Astrocyte (in vitro differentiated cells and primary cell): Measurements from ENCODE around the gene LHPP. TPM values are rescaled to one million over a fixed set of nuclear protein-coding genes. Genes with fewer than 3 reads are reported as not detected.

ENCODE experiments used
- DNase-seq: peaks from one replicate; pipeline ENCODE4 v3.0.0-alpha.2; 2010; ENCODE audit warnings: low read depth
- FAIRE-seq: peaks from 2 replicates; lab custom pipeline; 2011; peaks lifted over from hg19 to GRCh38; lab: Jason Lieb, UNC
- H2AFZ ChIP-seq: 2 replicates; pipeline ENCODE4 v1.6.0; 2012; ENCODE audit warnings: low read depth, low read length, inconsistent platforms
- H3K27ac ChIP-seq: 2 replicates; pipeline ENCODE4 v1.5.1; 2011; ENCODE audit warnings: low read depth, low read length, inconsistent platforms
- H3K27me3 ChIP-seq: 2 replicates; pipeline ENCODE4 v1.6.0; 2011; ENCODE audit warnings: low read length, inconsistent platforms; ENCODE audit not compliant: insufficient read depth
- H3K36me3 ChIP-seq: 2 replicates; pipeline ENCODE4 v1.5.1; 2011; ENCODE audit warnings: low read length, inconsistent platforms; ENCODE audit not compliant: insufficient read depth
- H3K4me1 ChIP-seq: 2 replicates; pipeline ENCODE4 v1.5.1; 2011; ENCODE audit warnings: low read length, inconsistent platforms; ENCODE audit not compliant: insufficient read depth
- H3K4me2 ChIP-seq: 2 replicates; pipeline ENCODE4 v1.6.0; 2012; ENCODE audit warnings: low read length, inconsistent platforms
- H3K4me3 ChIP-seq: 2 replicates; pipeline ENCODE4 v1.5.1; 2011; ENCODE audit warnings: low read depth, mild to moderate bottlenecking, low read length, inconsistent platforms; ENCODE audit not compliant: insufficient read depth
- H3K79me2 ChIP-seq: 2 replicates; pipeline ENCODE4 v1.6.0; 2012; ENCODE audit warnings: mild to moderate bottlenecking, low read length, inconsistent platforms; ENCODE audit not compliant: insufficient read depth
- H3K9ac ChIP-seq: 2 replicates; pipeline ENCODE4 v1.6.0; 2012; ENCODE audit warnings: mild to moderate bottlenecking, low read length, inconsistent platforms
- H3K9me3 ChIP-seq: 2 replicates; pipeline ENCODE4 v1.5.1; 2012; ENCODE audit warnings: low read depth, mild to moderate bottlenecking, low read length, inconsistent platforms; ENCODE audit not compliant: insufficient read depth
- H4K20me1 ChIP-seq: 2 replicates; pipeline ENCODE4 v1.6.0; 2012; ENCODE audit warnings: low read length, inconsistent platforms; ENCODE audit not compliant: insufficient read depth
- H3K27ac Mint-ChIP-seq: one replicate; pipeline ENCODE4 v1.8.0; 2021; ENCODE audit warnings: mild to moderate bottlenecking, mixed read lengths; ENCODE audit not compliant: unreplicated experiment
- H3K27me3 Mint-ChIP-seq: one replicate; pipeline ENCODE4 v1.8.0; 2021; ENCODE audit warnings: low read depth, mixed read lengths; ENCODE audit not compliant: unreplicated experiment
- H3K36me3 Mint-ChIP-seq: one replicate; pipeline ENCODE4 v1.8.0; 2021; ENCODE audit warnings: low read depth, mixed read lengths; ENCODE audit not compliant: unreplicated experiment
- H3K4me1 Mint-ChIP-seq: one replicate; pipeline ENCODE4 v1.8.0; 2021; ENCODE audit warnings: low read depth, mixed read lengths; ENCODE audit not compliant: unreplicated experiment
- H3K4me3 Mint-ChIP-seq: one replicate; pipeline ENCODE4 v1.8.0; 2021; ENCODE audit warnings: mild to moderate bottlenecking, moderate library complexity, mixed read lengths; ENCODE audit not compliant: unreplicated experiment
- H3K9me3 Mint-ChIP-seq: one replicate; pipeline ENCODE4 v1.8.0; 2021; ENCODE audit warnings: mild to moderate bottlenecking, mixed read lengths; ENCODE audit not compliant: unreplicated experiment
- EZH2 ChIP-seq: IDR thresholded peaks from 2 replicates; pipeline ENCODE4 v1.6.1; 2012; ENCODE audit warnings: mild to moderate bottlenecking, low read length, inconsistent platforms; ENCODE audit not compliant: insufficient read depth
- total RNA-seq: library from RNA; stranded (reverse); gene quantifications from 2 replicates; pipeline ENCODE4 v1.2.1, GENCODE V29; 2021
- TF ChIP-seq, protein P1 (sequence below): IDR thresholded peaks from 2 replicates; pipeline ENCODE4 v1.5.1; 2011; ENCODE audit warnings: low read depth, mild to moderate bottlenecking, inconsistent platforms, low read length, moderate library complexity; ENCODE audit not compliant: insufficient read depth

LHPP gene
- total RNA-seq, 1 donor from 2014 or later = 6.9 TPM

- no peak overlapping the region for H3K4me2 ChIP-seq
- Mint-ChIP-seq H3K36me3 (peaks cover 12% of the 10 kb centered on the region), H3K9me3 (no peaks in the 10 kb centered on the region), H3K4me3 (no peak overlapping the region), H3K27ac (no peak overlapping the region), H3K4me1 (peaks cover 33% of the 10 kb centered on the region), H3K27me3 (no peaks in the 10 kb centered on the region)
- no peaks in the 10 kb centered on the region for H3K27me3 ChIP-seq
- H3K9me3 ChIP-seq = no peaks in the 10 kb centered on the region
- H3K4me1 ChIP-seq = peaks cover 36% of the 10 kb centered on the region
- H3K36me3 ChIP-seq = no peaks in the 10 kb centered on the region
- H3K4me3 ChIP-seq = no peak overlapping the region
- no peak overlapping the region for H3K27ac ChIP-seq
- no peak overlapping the region for H3K9ac ChIP-seq
- peaks cover 20% of the 10 kb centered on the region for H4K20me1 ChIP-seq
- FAIRE-seq (no peak), DNase-seq (no peak)
- H3K79me2 ChIP-seq = peaks cover 12% of the 10 kb centered on the region
- no peak for TF ChIP-seq EZH2
- TF ChIP-seq, protein P1, sequence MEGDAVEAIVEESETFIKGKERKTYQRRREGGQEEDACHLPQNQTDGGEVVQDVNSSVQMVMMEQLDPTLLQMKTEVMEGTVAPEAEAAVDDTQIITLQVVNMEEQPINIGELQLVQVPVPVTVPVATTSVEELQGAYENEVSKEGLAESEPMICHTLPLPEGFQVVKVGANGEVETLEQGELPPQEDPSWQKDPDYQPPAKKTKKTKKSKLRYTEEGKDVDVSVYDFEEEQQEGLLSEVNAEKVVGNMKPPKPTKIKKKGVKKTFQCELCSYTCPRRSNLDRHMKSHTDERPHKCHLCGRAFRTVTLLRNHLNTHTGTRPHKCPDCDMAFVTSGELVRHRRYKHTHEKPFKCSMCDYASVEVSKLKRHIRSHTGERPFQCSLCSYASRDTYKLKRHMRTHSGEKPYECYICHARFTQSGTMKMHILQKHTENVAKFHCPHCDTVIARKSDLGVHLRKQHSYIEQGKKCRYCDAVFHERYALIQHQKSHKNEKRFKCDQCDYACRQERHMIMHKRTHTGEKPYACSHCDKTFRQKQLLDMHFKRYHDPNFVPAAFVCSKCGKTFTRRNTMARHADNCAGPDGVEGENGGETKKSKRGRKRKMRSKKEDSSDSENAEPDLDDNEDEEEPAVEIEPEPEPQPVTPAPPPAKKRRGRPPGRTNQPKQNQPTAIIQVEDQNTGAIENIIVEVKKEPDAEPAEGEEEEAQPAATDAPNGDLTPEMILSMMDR = no peak
- H2AFZ ChIP-seq = no peak overlapping the region
These were observed 189.8 kb downstream of the LHPP start for GRCh38 chr10:124651402-124651891.

DNA sequence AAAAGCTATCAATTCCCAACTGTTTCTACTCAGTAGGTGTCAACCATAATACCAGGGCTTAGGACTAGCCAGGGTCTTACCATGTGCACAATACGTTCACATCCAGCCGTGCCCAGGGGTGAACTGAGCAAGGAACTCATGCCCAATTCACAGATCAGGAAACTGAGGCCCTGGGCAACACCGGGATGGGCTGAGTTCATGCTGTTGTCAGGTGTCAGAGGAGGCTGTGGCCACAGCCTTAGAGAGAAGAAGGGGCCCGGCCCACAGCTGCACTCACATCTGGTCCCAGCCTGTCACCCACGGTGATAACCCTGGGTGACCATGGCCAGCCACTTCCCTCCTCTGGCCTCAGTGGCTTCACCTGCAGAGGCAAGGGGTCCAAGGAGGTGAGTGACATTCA lies 190.6 kb downstream of the LHPP start:
- no peaks in the 10 kb centered on the region for H3K9me3 ChIP-seq
- H3K27ac Mint-ChIP-seq = no peak overlapping the region
- no peak overlapping the region for H3K9ac ChIP-seq
- no peak overlapping the region for H3K27ac ChIP-seq
- H3K4me3 ChIP-seq = no peak overlapping the region
- H3K36me3 Mint-ChIP-seq = peaks cover 11% of the 10 kb centered on the region
- no peaks in the 10 kb centered on the region for H3K36me3 ChIP-seq
- TF ChIP-seq, protein P1 = no peak
- TF ChIP-seq EZH2 = no peak
- peaks cover 31% of the 10 kb centered on the region for H3K4me1 Mint-ChIP-seq
- no peak for FAIRE-seq
- H3K27me3 Mint-ChIP-seq = no peaks in the 10 kb centered on the region
- no peak for DNase-seq
- peaks cover 30% of the 10 kb centered on the region for H3K4me1 ChIP-seq
- peaks cover 8% of the 10 kb centered on the region for H3K79me2 ChIP-seq
- H3K9me3 Mint-ChIP-seq = no peaks in the 10 kb centered on the region
- H3K4me2 ChIP-seq = no peak overlapping the region
- H2AFZ ChIP-seq = no peak overlapping the region
- H3K27me3 ChIP-seq = no peaks in the 10 kb centered on the region
- H3K4me3 Mint-ChIP-seq = no peak overlapping the region
- peaks cover 20% of the 10 kb centered on the region for H4K20me1 ChIP-seq

DNA sequence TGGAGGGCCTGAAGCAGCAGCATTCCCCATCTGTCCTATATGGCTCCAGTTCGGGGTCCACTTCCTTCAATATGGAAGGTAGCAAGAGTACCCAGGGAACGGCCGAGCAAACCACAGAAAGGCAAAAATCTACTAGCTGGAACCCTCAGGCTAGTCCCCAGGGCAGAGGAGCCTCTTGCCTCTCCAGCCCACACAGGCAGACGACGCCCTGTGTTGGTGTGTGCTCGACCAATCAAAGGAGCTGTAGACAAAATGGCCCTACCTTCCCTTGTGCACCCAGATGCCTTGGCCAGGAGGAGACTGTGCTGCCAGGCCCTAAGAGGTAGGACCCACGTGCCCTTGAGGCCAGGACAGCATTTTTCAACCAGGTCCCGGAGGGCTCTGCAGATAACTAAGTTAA lies 191.1 kb downstream of the LHPP start:
- H3K36me3 ChIP-seq = no peaks in the 10 kb centered on the region
- no peaks in the 10 kb centered on the region for H3K9me3 ChIP-seq
- no peak overlapping the region for H3K9ac ChIP-seq
- no peak for FAIRE-seq
- H3K27me3 ChIP-seq = no peaks in the 10 kb centered on the region
- H3K4me2 ChIP-seq = no peak overlapping the region
- no peak overlapping the region for H3K4me3 Mint-ChIP-seq
- peaks cover 11% of the 10 kb centered on the region for H3K36me3 Mint-ChIP-seq
- TF ChIP-seq EZH2 = no peak
- TF ChIP-seq, protein P1 = no peak
- H3K27ac Mint-ChIP-seq = no peak overlapping the region
- no peaks in the 10 kb centered on the region for H3K9me3 Mint-ChIP-seq
- no peak overlapping the region for H2AFZ ChIP-seq
- H3K4me3 ChIP-seq = no peak overlapping the region
- H3K27ac ChIP-seq = no peak overlapping the region
- no peaks in the 10 kb centered on the region for H3K27me3 Mint-ChIP-seq
- peaks cover 23% of the 10 kb centered on the region for H4K20me1 ChIP-seq
- no peak for DNase-seq
- peaks cover 3% of the 10 kb centered on the region for H3K79me2 ChIP-seq
- H3K4me1 Mint-ChIP-seq = peaks cover 33% of the 10 kb centered on the region
- peaks cover 29% of the 10 kb centered on the region for H3K4me1 ChIP-seq
